ENCODE data around the gene RASD1. TPM values are rescaled to one million over a fixed set of nuclear protein-coding genes. Genes with fewer than 3 reads are reported as not detected.

The RASD1 gene
- total and polyA plus RNA-seq, 11 donors = 1.5 to 79.2 (median 17.5) TPM

DNA sequence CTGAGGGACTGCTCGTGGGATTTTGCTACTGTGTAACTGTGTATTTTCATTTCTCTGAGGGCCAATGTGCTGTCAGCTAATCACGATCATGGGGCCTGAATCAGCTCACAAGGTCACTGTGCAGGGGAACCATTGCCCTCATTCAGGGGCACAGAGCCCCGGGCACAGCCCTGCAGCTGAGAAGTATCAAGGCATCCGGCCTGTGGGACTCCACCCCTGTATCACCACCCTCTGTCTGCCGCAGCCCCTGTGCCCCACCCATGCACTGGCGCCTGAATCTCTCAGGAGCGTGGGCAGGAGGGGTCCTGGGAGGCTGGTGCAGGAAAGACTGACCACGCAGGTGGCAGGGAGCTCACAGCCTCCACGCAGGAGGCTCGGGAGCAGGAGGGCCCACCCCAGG, 43.4 kb upstream of the RASD1 start:
- peak overlapping the region in 5 of 12 donors; percentile 17 to 87 (median 24) for H3K27ac ChIP-seq
- H3K4me1 ChIP-seq = peaks cover 0 to 49% (median 14%) of the 10 kb centered on the region in 12 donors
- 69 to 81% (median 76%) methylated on average over 9 to 10 of the region's 10 CpGs for WGBS, 4 donors

DNA sequence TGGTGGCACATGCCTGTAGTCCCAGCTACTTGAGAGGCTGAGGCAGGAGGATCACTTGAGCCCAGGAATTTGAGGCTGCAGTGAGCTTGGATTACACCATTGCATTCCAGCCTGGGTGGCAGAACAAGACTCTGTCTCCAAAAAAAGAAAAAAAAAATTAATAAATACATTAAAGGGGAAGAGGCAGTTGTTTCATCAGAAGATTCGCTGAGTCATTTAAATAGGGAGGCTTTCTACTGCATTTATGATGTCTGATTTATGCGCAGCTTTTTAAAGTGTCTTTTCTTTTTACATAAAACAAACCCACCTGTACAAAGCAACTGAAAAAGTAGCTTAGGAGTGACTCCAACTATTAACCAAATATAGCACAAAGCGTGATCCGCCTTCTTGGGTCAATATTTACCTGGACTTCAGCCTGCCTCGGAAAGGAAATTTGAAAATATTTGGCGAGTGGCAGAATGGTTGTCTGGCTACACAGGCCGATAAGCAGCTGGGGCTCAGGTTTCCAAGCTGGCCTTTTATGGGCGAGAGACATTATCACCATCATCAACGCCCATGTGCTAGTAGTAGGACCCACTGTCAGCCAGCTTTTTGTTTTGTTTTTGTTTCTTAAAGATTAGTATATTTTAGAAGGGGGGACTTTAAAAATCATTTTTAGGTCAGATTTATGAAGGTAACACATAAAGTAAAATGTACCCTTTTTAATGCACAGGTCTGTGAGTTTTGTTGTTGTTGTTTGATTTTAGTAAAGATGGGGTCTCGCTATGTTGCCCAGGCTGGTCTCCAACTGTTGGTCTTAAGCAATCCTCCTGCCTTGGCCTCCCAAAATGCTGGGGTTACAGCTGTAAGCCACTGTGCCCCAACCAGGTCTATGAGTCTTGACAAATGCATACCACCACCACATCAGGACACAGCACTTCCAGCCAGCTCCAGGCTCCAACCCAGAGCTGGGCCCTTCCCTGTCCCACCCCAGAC, 42.5 kb upstream of the RASD1 start:
- Histone ChIP-seq H3K27me3 (no peaks in the 10 kb centered on the region), H3K4me1 (peaks cover 0 to 49% (median 14%) of the 10 kb centered on the region in 12 donors), H3K27ac (peak overlapping the region in 5 of 12 donors; percentile 17 to 87 (median 24)), H3K4me3 (no peak overlapping the region), H3K9me3 (no peaks in the 10 kb centered on the region), H3K36me3 (no peaks in the 10 kb centered on the region)
- TF ChIP-seq, protein P1, sequence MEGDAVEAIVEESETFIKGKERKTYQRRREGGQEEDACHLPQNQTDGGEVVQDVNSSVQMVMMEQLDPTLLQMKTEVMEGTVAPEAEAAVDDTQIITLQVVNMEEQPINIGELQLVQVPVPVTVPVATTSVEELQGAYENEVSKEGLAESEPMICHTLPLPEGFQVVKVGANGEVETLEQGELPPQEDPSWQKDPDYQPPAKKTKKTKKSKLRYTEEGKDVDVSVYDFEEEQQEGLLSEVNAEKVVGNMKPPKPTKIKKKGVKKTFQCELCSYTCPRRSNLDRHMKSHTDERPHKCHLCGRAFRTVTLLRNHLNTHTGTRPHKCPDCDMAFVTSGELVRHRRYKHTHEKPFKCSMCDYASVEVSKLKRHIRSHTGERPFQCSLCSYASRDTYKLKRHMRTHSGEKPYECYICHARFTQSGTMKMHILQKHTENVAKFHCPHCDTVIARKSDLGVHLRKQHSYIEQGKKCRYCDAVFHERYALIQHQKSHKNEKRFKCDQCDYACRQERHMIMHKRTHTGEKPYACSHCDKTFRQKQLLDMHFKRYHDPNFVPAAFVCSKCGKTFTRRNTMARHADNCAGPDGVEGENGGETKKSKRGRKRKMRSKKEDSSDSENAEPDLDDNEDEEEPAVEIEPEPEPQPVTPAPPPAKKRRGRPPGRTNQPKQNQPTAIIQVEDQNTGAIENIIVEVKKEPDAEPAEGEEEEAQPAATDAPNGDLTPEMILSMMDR (IDR thresholded peaks at IDR 0.05) = no peak
- no peak for TF ChIP-seq POLR2A (IDR thresholded peaks at IDR 0.05)
- intact Hi-C loops (cut with DNase I) = no loop called here
- ATAC-seq (no peak), DNase-seq (peak in 1 of 5 donors; percentile 3)
- 73 to 82% (median 79%) methylated on average over 10 of the region's 10 CpGs for WGBS, 4 donors

More for the DNA sequence above, 43.4 kb upstream of the RASD1 start:
- Histone ChIP-seq H3K9me3 (no peaks in the 10 kb centered on the region), H3K4me3 (no peak overlapping the region), H3K27me3 (no peaks in the 10 kb centered on the region), H3K36me3 (no peaks in the 10 kb centered on the region)
- intact Hi-C loops (cut with DNase I) = no loop called here
- ATAC-seq = no peak
- TF ChIP-seq, protein P1 (IDR thresholded peaks at IDR 0.05) = no peak
- no peak for TF ChIP-seq POLR2A (IDR thresholded peaks at IDR 0.05)
- DNase-seq = peak in 2 of 5 donors; percentile 18 to 40

DNA sequence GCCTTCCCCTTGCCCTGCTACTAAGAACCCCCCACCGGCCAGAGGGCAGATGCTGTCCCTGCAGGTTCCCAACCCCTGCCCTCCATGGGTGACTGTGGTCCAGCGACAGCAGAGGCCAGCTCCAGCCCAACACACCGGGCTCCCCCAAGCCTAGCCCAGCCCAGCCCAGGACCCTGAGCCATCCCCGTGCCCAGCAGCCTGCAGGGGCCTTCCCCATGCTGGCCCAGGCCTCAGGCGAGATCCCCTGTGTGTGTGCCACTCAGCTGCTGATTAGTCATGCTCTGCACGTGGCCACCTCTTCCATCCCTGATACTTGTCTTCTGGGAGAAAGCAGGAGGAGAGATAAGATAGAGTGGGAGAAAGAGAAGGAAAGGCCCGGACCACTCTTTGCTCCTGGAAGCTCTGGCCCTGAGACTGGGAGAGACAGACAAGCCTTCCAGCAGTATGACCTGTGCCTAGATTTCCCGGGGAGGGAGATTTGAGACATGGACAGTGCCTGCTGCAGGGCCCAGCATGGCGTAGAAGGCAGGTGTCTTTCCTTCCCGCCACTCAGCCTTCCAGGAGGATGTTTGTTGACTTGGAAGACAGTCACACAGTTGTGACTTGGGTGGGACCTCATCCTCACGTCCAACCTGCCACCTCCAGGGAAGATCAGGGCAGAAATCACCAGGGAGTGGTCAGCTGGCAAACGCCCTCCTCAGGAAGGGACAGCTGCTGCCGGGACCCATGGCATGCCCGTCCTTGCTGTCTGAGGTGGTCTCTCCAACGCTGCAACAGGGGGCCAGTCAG, 41.3 kb upstream of the RASD1 start:
- 70 to 82% (median 78%) methylated on average over 9 to 15 of the region's 15 CpGs for WGBS, 4 donors

More for the DNA sequence above, 41.3 kb upstream of the RASD1 start:
- TF ChIP-seq, protein P1 (IDR thresholded peaks at IDR 0.05) = no peak
- no peak for TF ChIP-seq POLR2A (IDR thresholded peaks at IDR 0.05)
- Histone ChIP-seq H3K9me3 (peaks cover 0 to 4% (median 0%) of the 10 kb centered on the region in 12 donors), H3K27me3 (no peaks in the 10 kb centered on the region), H3K36me3 (no peaks in the 10 kb centered on the region), H3K4me3 (no peak overlapping the region), H3K27ac (peak overlapping the region in 5 of 12 donors; percentile 5 to 92 (median 81)), H3K4me1 (peaks cover 0 to 49% (median 14%) of the 10 kb centered on the region in 12 donors)
- intact Hi-C loops (cut with DNase I) = loop anchor here in 1 of 10 donors (2.0 kb wide), 1 partner anchor 13 kb away; no protein-coding TSS in a partner anchor
- peak in 2 of 5 donors; percentile 16 to 58 for DNase-seq
- no peak for ATAC-seq
